ENCODE measurements around the gene CHD6. TPM values are rescaled to one million over a fixed set of nuclear protein-coding genes. Genes with fewer than 3 reads are reported as not detected.

CHD6 gene
- total and polyA plus RNA-seq, 2 of the 13 experiments (the other 11 are each of a cell fraction or from before 2014, with no cell fraction given) = 14.4 to 52.0 TPM

DNA sequence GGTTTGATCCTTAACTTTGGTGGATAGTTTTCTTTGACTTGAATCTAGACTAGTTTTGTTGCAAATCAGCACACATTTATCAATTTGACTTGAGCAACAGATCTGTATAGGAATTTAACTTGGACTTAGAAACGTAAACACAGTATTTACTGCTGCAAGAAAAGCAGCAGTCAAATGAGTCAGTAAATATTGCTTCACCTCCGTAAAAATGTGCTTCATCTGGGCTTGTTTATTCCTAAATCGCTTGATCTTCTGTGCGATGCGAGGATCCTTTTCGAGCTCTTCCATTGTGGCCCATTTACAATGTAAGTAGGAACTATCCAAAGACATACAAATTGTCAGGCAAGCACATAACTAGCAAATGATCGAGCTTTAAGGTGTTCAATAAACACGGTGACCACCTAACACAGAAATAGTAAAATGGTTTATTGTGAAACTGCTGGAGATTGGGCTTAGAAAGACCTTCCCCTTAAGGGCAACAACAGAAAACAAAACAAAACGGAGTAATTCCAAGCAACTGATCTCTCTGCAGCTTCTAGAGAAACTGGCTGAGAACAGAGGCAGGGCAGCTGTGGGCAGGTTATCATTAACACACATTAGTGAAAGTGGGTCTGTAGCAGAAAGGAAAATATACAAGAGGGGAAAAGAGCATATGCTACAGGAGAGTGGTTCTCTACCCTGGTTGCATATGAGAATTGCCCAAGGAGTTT is 120.8 kb downstream of the CHD6 start (continued):
- TF ChIP-seq ELF4 (CRISPR knock-in tag; IDR thresholded peaks at IDR 0.05; ENCODE audit: borderline replicate concordance) (0 out of 2 replicates have a peak, but pooled peaks have one; percentile 62), ONECUT2 (CRISPR knock-in tag; IDR thresholded peaks at IDR 0.05) (no peak), ARNTL (CRISPR knock-in tag; IDR thresholded peaks at IDR 0.05) (peak; percentile 65; the same call in 1 of the 2 replicates), CEBPB (IDR thresholded peaks at IDR 0.05; ENCODE audit: borderline replicate concordance, low read depth, low read length) (peak; percentile 99), TBL1XR1 (IDR thresholded peaks at IDR 0.05; ENCODE audit: borderline replicate concordance, low read length, partially characterized antibody) (peak; percentile 64), ZC3H13 (CRISPR knock-in tag; IDR thresholded peaks at IDR 0.05) (no peak), ATM (IDR thresholded peaks at IDR 0.05; ENCODE audit: borderline replicate concordance) (no peak), KLF6 (CRISPR knock-in tag; IDR thresholded peaks at IDR 0.05) (peak; percentile 68; the same call in 1 of the 2 replicates), ZFP36 (IDR thresholded peaks at IDR 0.05; ENCODE audit: borderline replicate concordance, low read depth, low read length, partially characterized antibody) (no peak), RXRA (CRISPR knock-in tag; IDR thresholded peaks at IDR 0.05) (no peak; the same call in 1 of the 2 replicates), KLF11 (CRISPR knock-in tag; IDR thresholded peaks at IDR 0.05) (no peak), KAT2B (IDR thresholded peaks at IDR 0.05; ENCODE audit: borderline replicate concordance, low read depth, low read length) (no peak), ZNF468 (CRISPR knock-in tag; IDR thresholded peaks at IDR 0.05) (no peak), RAD21 (CRISPR knock-in tag; IDR thresholded peaks at IDR 0.05) (no peak), HDAC6 (IDR thresholded peaks at IDR 0.05; ENCODE audit: low read depth, low read length) (no peak), RBFOX2 (IDR thresholded peaks at IDR 0.05; ENCODE audit: low read depth, low read length) (no peak), ZNF850 (CRISPR knock-in tag; conservative IDR thresholded peaks at IDR 0.05) (no peak), ZMAT3 (CRISPR knock-in tag; conservative IDR thresholded peaks at IDR 0.05) (no peak), ZFX (CRISPR knock-in tag; IDR thresholded peaks at IDR 0.05; ENCODE audit: low read depth) (peak; percentile 24; the same call in 1 of the 2 replicates)
- TF ChIP-seq, protein P1, sequence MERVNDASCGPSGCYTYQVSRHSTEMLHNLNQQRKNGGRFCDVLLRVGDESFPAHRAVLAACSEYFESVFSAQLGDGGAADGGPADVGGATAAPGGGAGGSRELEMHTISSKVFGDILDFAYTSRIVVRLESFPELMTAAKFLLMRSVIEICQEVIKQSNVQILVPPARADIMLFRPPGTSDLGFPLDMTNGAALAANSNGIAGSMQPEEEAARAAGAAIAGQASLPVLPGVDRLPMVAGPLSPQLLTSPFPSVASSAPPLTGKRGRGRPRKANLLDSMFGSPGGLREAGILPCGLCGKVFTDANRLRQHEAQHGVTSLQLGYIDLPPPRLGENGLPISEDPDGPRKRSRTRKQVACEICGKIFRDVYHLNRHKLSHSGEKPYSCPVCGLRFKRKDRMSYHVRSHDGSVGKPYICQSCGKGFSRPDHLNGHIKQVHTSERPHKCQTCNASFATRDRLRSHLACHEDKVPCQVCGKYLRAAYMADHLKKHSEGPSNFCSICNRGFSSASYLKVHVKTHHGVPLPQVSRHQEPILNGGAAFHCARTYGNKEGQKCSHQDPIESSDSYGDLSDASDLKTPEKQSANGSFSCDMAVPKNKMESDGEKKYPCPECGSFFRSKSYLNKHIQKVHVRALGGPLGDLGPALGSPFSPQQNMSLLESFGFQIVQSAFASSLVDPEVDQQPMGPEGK (CRISPR knock-in tag; IDR thresholded peaks at IDR 0.05) = 0 out of 2 replicates have a peak, but pooled peaks have one; percentile 46
- TF ChIP-seq, protein P2, sequence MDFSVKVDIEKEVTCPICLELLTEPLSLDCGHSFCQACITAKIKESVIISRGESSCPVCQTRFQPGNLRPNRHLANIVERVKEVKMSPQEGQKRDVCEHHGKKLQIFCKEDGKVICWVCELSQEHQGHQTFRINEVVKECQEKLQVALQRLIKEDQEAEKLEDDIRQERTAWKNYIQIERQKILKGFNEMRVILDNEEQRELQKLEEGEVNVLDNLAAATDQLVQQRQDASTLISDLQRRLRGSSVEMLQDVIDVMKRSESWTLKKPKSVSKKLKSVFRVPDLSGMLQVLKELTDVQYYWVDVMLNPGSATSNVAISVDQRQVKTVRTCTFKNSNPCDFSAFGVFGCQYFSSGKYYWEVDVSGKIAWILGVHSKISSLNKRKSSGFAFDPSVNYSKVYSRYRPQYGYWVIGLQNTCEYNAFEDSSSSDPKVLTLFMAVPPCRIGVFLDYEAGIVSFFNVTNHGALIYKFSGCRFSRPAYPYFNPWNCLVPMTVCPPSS (IDR thresholded peaks at IDR 0.05) = no peak
- TF ChIP-seq, protein P3, sequence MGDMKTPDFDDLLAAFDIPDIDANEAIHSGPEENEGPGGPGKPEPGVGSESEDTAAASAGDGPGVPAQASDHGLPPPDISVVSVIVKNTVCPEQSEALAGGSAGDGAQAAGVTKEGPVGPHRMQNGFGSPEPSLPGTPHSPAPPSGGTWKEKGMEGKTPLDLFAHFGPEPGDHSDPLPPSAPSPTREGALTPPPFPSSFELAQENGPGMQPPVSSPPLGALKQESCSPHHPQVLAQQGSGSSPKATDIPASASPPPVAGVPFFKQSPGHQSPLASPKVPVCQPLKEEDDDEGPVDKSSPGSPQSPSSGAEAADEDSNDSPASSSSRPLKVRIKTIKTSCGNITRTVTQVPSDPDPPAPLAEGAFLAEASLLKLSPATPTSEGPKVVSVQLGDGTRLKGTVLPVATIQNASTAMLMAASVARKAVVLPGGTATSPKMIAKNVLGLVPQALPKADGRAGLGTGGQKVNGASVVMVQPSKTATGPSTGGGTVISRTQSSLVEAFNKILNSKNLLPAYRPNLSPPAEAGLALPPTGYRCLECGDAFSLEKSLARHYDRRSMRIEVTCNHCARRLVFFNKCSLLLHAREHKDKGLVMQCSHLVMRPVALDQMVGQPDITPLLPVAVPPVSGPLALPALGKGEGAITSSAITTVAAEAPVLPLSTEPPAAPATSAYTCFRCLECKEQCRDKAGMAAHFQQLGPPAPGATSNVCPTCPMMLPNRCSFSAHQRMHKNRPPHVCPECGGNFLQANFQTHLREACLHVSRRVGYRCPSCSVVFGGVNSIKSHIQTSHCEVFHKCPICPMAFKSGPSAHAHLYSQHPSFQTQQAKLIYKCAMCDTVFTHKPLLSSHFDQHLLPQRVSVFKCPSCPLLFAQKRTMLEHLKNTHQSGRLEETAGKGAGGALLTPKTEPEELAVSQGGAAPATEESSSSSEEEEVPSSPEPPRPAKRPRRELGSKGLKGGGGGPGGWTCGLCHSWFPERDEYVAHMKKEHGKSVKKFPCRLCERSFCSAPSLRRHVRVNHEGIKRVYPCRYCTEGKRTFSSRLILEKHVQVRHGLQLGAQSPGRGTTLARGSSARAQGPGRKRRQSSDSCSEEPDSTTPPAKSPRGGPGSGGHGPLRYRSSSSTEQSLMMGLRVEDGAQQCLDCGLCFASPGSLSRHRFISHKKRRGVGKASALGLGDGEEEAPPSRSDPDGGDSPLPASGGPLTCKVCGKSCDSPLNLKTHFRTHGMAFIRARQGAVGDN (CRISPR knock-in tag; IDR thresholded peaks at IDR 0.05) = no peak
- TF ChIP-seq, protein P4, sequence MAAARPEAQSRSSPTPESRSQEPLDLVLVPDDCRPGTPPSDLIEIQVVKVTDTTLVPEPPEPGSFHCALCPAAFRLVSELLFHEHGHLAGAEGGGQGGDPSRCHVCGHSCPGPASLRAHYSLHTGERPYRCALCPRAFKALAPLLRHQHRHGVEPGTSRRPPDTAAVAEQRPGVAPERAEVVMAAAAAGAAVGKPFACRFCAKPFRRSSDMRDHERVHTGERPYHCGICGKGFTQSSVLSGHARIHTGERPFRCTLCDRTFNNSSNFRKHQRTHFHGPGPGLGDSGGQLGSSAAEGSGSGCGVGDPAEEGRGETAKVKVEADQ (CRISPR knock-in tag; IDR thresholded peaks at IDR 0.05; ENCODE audit: borderline replicate concordance) = no peak

Measured in HepG2 (cell line).